ENCODE data around the gene SDC4. TPM values are rescaled to one million over a fixed set of nuclear protein-coding genes. Genes with fewer than 3 reads are reported as not detected.
A peak's percentile ranks its signal among the peaks of the same experiment; 100 is the strongest.

SDC4 gene
- total RNA-seq, 2 donors from 2014 or later = 71.4 to 95.2 TPM

DNA sequence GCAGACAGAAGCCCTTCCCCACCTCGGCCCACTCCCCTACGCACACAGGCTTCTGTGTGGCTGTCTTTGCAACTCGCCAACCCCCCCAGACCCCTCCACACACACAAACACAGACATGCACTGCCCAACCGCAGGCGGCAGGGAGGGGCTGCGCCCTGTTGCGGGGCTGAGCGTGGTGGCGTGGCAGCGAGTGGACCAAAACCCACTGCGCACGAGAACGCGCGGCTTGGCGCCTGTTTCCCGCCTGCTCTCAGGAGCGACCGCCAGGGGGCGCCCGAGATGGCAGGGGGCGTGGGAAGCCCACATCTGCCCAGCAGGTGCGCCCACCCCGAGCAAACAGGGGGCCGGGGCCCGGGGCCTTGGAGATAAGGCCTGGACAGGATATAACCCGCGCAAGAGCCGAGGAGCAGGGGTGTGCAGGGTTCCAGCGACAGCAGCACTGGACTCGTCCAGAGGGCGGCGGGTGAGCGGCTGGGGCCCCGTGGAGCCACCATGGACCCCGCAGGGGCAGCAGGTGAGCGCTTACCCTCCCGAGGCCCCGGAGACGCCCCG lies 41.7 kb downstream of the SDC4 start, which contains the start of gene RBPJL:
RBPJL (plus strand) TSS at position 410 of the 552 bp plus-strand sequence; CDS start at position 493, 83 bp downstream.
- Histone ChIP-seq H3K4me3 (no peak within 1 kb of the TSS), H3K4me1 (peaks cover 0 to 12% of the 10 kb centered on the region in 2 donors), H3K27ac (no peak within 1 kb of the TSS), H3K27me3 (no peaks in the 10 kb centered on the region), H3K36me3 (no peaks in the 10 kb centered on the region), H3K9me3 (no peaks in the 10 kb centered on the region)
- TF ChIP-seq, protein P1, sequence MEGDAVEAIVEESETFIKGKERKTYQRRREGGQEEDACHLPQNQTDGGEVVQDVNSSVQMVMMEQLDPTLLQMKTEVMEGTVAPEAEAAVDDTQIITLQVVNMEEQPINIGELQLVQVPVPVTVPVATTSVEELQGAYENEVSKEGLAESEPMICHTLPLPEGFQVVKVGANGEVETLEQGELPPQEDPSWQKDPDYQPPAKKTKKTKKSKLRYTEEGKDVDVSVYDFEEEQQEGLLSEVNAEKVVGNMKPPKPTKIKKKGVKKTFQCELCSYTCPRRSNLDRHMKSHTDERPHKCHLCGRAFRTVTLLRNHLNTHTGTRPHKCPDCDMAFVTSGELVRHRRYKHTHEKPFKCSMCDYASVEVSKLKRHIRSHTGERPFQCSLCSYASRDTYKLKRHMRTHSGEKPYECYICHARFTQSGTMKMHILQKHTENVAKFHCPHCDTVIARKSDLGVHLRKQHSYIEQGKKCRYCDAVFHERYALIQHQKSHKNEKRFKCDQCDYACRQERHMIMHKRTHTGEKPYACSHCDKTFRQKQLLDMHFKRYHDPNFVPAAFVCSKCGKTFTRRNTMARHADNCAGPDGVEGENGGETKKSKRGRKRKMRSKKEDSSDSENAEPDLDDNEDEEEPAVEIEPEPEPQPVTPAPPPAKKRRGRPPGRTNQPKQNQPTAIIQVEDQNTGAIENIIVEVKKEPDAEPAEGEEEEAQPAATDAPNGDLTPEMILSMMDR (IDR thresholded peaks at IDR 0.05) = peak; percentile 67 to 82
- no peak for DNase-seq (ENCODE audit: low spot score)

DNA sequence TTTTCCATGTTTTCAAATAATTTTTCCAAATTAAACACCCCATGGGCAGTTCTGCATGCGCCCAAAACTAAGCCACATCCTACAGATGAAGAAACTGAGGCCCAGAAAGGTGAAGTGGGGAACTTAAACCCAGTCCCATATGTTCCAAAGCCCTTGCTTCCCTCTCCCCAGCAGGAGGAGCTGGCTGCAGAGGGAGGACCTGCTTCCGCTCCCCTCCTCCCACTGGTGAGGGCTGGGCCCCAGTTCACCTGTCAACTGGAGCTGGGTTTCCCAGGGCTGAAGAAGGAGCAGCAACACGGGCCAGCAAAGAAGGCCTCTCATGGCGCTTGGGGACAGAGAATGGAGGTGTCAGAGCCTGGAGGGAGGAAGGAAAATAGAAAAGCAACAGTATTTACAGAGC lies 43.0 kb downstream of the SDC4 start:
- Histone ChIP-seq H3K36me3 (no peaks in the 10 kb centered on the region), H3K27ac (no peak overlapping the region), H3K9me3 (no peaks in the 10 kb centered on the region), H3K4me3 (no peak overlapping the region), H3K27me3 (no peaks in the 10 kb centered on the region), H3K4me1 (peaks cover 0 to 12% of the 10 kb centered on the region in 2 donors)
- no peak for DNase-seq (ENCODE audit: low spot score)
- TF ChIP-seq, protein P1 (IDR thresholded peaks at IDR 0.05) = no peak

DNA sequence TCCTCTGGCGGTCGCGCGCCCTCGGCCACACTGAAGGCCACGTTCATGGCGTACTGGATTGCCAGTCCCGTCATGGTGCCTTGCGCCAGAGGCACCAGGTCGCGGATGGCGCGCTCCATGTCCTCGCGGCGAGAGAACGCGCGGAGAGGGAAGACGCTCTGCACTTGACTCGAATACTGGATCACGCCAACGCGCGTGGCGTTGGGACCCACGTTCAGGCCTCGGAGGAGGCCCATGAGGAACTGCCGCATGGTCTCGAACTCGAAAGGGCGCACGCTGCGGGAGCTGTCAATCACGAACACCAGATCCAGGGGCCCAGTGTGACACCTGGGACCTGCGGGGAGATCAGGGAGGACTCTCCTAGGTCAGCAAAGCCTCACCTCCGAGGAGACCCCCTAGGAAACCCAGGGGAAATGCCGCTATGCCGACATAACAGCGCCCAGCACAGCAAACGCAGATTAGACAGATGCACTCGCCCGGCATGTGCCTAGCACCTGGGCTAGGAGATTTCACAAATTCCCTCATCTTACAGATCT lies 43.7 kb downstream of the SDC4 start:
- Histone ChIP-seq H3K27ac (no peak overlapping the region), H3K27me3 (no peaks in the 10 kb centered on the region), H3K9me3 (no peaks in the 10 kb centered on the region), H3K36me3 (no peaks in the 10 kb centered on the region), H3K4me1 (peaks cover 0 to 12% of the 10 kb centered on the region in 2 donors), H3K4me3 (no peak overlapping the region)
- no peak for DNase-seq (ENCODE audit: low spot score)
- TF ChIP-seq, protein P1 (IDR thresholded peaks at IDR 0.05) = no peak

DNA sequence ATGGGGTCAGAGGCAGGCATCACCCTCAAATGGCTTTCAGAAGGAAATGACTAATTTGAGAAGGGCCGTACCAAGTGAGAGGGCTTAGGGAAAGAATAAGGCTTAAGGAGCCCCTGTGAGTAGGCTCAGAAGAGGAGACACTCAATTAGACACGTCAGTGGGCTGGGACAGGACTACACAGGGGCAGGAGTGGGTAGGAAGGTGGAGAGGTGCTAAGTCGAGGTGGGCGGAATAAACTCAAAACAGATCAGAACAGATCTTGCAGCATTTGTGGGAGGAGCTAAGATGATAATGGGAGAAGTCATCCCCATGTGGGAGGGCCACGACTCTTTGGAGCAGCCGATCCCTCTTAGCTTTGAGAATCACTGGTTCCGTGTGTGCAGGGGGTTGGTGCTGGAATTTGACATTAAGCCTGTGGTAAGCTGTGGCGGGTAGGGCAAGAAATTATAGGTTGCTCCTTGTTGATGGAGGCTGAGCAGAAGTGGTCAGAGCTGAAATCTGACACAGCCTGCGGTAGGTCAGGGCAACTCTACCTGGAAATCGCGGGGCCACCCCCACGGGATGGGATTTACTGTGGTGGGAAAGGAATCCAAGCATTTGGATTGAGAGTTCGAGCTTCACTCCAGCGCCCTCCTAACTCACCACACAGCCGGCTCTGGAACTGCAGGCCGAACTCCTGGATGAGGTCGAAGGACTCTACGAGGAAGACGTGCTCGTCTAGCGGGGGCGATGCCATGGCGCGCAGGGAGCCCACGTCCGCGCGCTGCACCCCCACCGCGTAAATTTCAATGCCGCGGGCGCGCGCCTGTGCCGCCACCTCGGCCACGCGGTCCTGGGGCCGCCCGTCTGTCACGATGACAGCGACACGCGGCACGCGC lies 44.4 kb downstream of the SDC4 start:
- no peak overlapping the region for H3K4me3 ChIP-seq
- H3K27ac ChIP-seq = no peak overlapping the region
- H3K4me1 ChIP-seq = peaks cover 0 to 12% of the 10 kb centered on the region in 2 donors
- TF ChIP-seq, protein P1 (IDR thresholded peaks at IDR 0.05) = no peak
- DNase-seq (ENCODE audit: low spot score) = no peak
- H3K9me3 ChIP-seq = no peaks in the 10 kb centered on the region
- H3K36me3 ChIP-seq = no peaks in the 10 kb centered on the region
- no peaks in the 10 kb centered on the region for H3K27me3 ChIP-seq

DNA sequence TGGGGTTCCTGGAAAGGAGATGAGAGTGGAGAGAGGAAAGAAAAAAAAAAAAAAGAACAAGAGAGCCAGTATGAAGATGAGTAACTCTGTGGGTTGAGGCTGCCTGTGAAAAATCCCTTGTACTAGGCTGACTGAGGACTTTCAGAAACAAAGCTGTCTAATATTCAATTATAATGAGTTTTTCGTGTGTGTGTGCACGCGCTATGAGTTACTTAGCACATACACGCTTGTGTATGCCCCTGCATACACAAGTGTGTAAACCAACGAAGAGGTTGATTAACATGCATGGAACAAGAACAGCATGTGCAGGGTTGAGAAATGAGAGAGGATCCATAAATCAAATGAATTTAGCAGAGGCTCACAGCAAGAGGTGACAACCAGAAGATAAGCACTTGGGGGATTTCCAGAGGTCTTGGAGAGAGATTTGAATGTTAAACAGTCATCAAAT lies 46.4 kb downstream of the SDC4 start:
- Histone ChIP-seq H3K4me1 (peaks cover 0 to 6% of the 10 kb centered on the region in 2 donors), H3K9me3 (no peaks in the 10 kb centered on the region), H3K27ac (no peak overlapping the region), H3K27me3 (no peaks in the 10 kb centered on the region), H3K36me3 (no peaks in the 10 kb centered on the region), H3K4me3 (no peak overlapping the region)
- no peak for DNase-seq (ENCODE audit: low spot score)
- TF ChIP-seq, protein P1 (IDR thresholded peaks at IDR 0.05) = no peak
